Mesenchymal stem cell (in vitro differentiated cells and primary cell): Measurements from ENCODE around the gene PCDH1.

Source experiments
- DNase-seq: peaks from one replicate; pipeline ENCODE4 v3.0.0-alpha.2; 2013
- H2AFZ ChIP-seq: one replicate; pipeline ENCODE4 v1.6.1; 2013; ENCODE audit warnings: low read depth, mild to moderate bottlenecking, control low read depth, inconsistent platforms, low read length, moderate library complexity
- H2AK5ac ChIP-seq: 2 replicates; pipeline ENCODE4 v1.6.1; 2013; ENCODE audit warnings: low read length, moderate library complexity, mild to moderate bottlenecking, inconsistent platforms; ENCODE audit not compliant: severe bottlenecking
- H2BK120ac ChIP-seq: one replicate; pipeline ENCODE4 v1.6.1; 2013; ENCODE audit warnings: low read depth, mild to moderate bottlenecking, inconsistent platforms, low read length, moderate library complexity
- H2BK12ac ChIP-seq, 2 experiments: one replicate each; pipeline ENCODE4 v1.6.1; 2013; ENCODE audit warnings: inconsistent platforms in 2 of 2, low read length in 2 of 2, mild to moderate bottlenecking in 2 of 2, moderate library complexity in 2 of 2, control low read depth in 1 of 2
- H2BK15ac ChIP-seq: one replicate; pipeline ENCODE4 v1.6.1; 2013; ENCODE audit warnings: mild to moderate bottlenecking, low read depth, inconsistent platforms; ENCODE audit not compliant: poor library complexity, severe bottlenecking
- H2BK5ac ChIP-seq: 2 replicates; pipeline ENCODE4 v1.6.1; 2013; ENCODE audit warnings: low read depth, mild to moderate bottlenecking, low read length, control low read depth, inconsistent platforms; ENCODE audit not compliant: poor library complexity, severe bottlenecking
- H3K14ac ChIP-seq, 2 experiments: one replicate each; pipeline ENCODE4 v1.6.1; 2013; ENCODE audit warnings: inconsistent platforms in 2 of 2, low read length in 2 of 2, control low read depth in 1 of 2, mild to moderate bottlenecking in 1 of 2, moderate library complexity in 1 of 2
- H3K18ac ChIP-seq, 2 experiments: one replicate each; pipeline ENCODE4 v1.6.1; 2013; ENCODE audit warnings: inconsistent platforms in 2 of 2, low read length in 2 of 2, control low read depth in 1 of 2, low read depth in 1 of 2, mild to moderate bottlenecking in 1 of 2
- H3K23ac ChIP-seq, 2 experiments: one replicate each; pipeline ENCODE4 v1.6.1; 2013; ENCODE audit warnings: inconsistent platforms in 2 of 2, low read length in 2 of 2, mild to moderate bottlenecking in 2 of 2, moderate library complexity in 2 of 2, control low read depth in 1 of 2
- H3K27ac ChIP-seq: 2 replicates; pipeline ENCODE4 v1.5.1; 2013; ENCODE audit warnings: mild to moderate bottlenecking, moderate library complexity, low read length, control low read depth, inconsistent platforms; ENCODE audit not compliant: poor library complexity, severe bottlenecking
- H3K27me3 ChIP-seq, 2 experiments: 2 replicates each; pipeline versions ENCODE4 v1.6.1 to v1.7.0; 2013; ENCODE audit warnings: low read length in 2 of 2, mild to moderate bottlenecking in 2 of 2, moderate library complexity in 2 of 2, control low read depth in 1 of 2, inconsistent platforms in 1 of 2; ENCODE audit not compliant: control insufficient read depth in 1 of 2, insufficient read depth in 1 of 2
- H3K36me3 ChIP-seq, 2 experiments: 2 replicates each; pipeline versions ENCODE4 v1.6.1 to v1.7.0; 2013; ENCODE audit warnings: low read length in 2 of 2, control low read depth in 1 of 2, inconsistent platforms in 1 of 2, low read depth in 1 of 2, mild to moderate bottlenecking in 1 of 2; ENCODE audit not compliant: insufficient read depth in 2 of 2, control insufficient read depth in 1 of 2
- H3K4ac ChIP-seq, 2 experiments: one replicate each; pipeline ENCODE4 v1.6.1; 2013; ENCODE audit warnings: inconsistent platforms in 2 of 2, low read length in 2 of 2, mild to moderate bottlenecking in 2 of 2, moderate library complexity in 2 of 2, control low read depth in 1 of 2, low read depth in 1 of 2
- H3K4me1 ChIP-seq: 2 replicates; pipeline ENCODE4 v1.6.1; 2013; ENCODE audit warnings: low read depth, low read length, control low read depth; ENCODE audit not compliant: control insufficient read depth, insufficient read depth
- H3K4me2 ChIP-seq: 2 replicates; pipeline ENCODE4 v1.6.1; 2013; ENCODE audit warnings: low read length, mild to moderate bottlenecking, inconsistent platforms; ENCODE audit not compliant: poor library complexity, severe bottlenecking
- H3K4me3 ChIP-seq, 2 experiments: 2 replicates each; pipeline versions ENCODE4 v1.5.1 to v1.7.0; 2013; ENCODE audit warnings: low read length in 2 of 2, mild to moderate bottlenecking in 2 of 2, control low read depth in 1 of 2, low read depth in 1 of 2; ENCODE audit not compliant: insufficient read depth in 1 of 2
- H3K79me1 ChIP-seq: replicated peaks from 2 replicates; pipeline ENCODE4 v1.6.1; 2013; ENCODE audit warnings: mild to moderate bottlenecking, control low read depth, low read length, inconsistent platforms; ENCODE audit not compliant: poor library complexity, severe bottlenecking
- H3K9ac ChIP-seq: 2 replicates; pipeline ENCODE4 v1.7.0; 2013; ENCODE audit warnings: mild to moderate bottlenecking, low read length, moderate library complexity
- H3K9me3 ChIP-seq: 2 replicates; pipeline ENCODE4 v1.7.0; 2013; ENCODE audit warnings: mild to moderate bottlenecking, low read length; ENCODE audit not compliant: control insufficient read depth
- H4K8ac ChIP-seq: one replicate; pipeline ENCODE4 v1.6.1; 2013; ENCODE audit warnings: inconsistent platforms, mild to moderate bottlenecking, low read length, moderate library complexity
- H4K91ac ChIP-seq: one replicate; pipeline ENCODE4 v1.6.1; 2013; ENCODE audit warnings: mild to moderate bottlenecking, low read length, inconsistent platforms
- WGBS: methylation state at CpG from one replicate; pipeline ENCODE4 v1.1.7; 2013; ENCODE audit warnings: mixed read lengths; 5-methylcytosine and 5-hydroxymethylcytosine counted together

Gene PCDH1

GRCh38 chr5:141906972-141907371 is 28.8 kb upstream of the PCDH1 start:
- WGBS: 0% methylated on average over 1 of the region's 1 CpG
- Histone ChIP-seq H3K4ac (no peak overlapping the region), H2BK12ac (no peak overlapping the region), H3K9ac (no peak overlapping the region), H2BK120ac (no peak overlapping the region), H3K79me1 (no peaks in the 10 kb centered on the region), H3K4me2 (no peak overlapping the region), H2AFZ (no peak overlapping the region), H3K14ac (no peak overlapping the region), H3K18ac (no peak overlapping the region), H3K27ac (no peak overlapping the region), H3K23ac (no peak overlapping the region), H3K27me3 (peaks cover 0 to 27% of the 10 kb centered on the region in 2 experiments), H4K8ac (no peak overlapping the region), H2AK5ac (no peak overlapping the region), H3K4me1 (peaks cover 1% of the 10 kb centered on the region), H4K91ac (no peak overlapping the region), H3K9me3 (no peaks in the 10 kb centered on the region), H3K36me3 (no peaks in the 10 kb centered on the region), H2BK5ac (no peak overlapping the region), H3K4me3 (no peak overlapping the region), H2BK15ac (no peak overlapping the region)
- DNase-seq: no peak

GRCh38 chr5:141906517-141906916 is 28.3 kb upstream of the PCDH1 start:
- Histone ChIP-seq H2BK15ac (no peak overlapping the region), H3K9me3 (no peaks in the 10 kb centered on the region), H2AFZ (no peak overlapping the region), H3K14ac (no peak overlapping the region), H2BK12ac (no peak overlapping the region), H2BK5ac (no peak overlapping the region), H4K8ac (no peak overlapping the region), H3K4me3 (no peak overlapping the region), H4K91ac (no peak overlapping the region), H2AK5ac (no peak overlapping the region), H3K36me3 (no peaks in the 10 kb centered on the region), H3K79me1 (no peaks in the 10 kb centered on the region), H3K4ac (no peak overlapping the region), H3K4me2 (no peak overlapping the region), H3K27ac (no peak overlapping the region), H3K18ac (no peak overlapping the region), H3K4me1 (peaks cover 1% of the 10 kb centered on the region), H2BK120ac (no peak overlapping the region), H3K9ac (no peak overlapping the region), H3K27me3 (peaks cover 0 to 32% of the 10 kb centered on the region in 2 experiments), H3K23ac (no peak overlapping the region)
- DNase-seq: no peak
- WGBS: no CpG with 5 or more reads among the region's 1 CpG

DNA sequence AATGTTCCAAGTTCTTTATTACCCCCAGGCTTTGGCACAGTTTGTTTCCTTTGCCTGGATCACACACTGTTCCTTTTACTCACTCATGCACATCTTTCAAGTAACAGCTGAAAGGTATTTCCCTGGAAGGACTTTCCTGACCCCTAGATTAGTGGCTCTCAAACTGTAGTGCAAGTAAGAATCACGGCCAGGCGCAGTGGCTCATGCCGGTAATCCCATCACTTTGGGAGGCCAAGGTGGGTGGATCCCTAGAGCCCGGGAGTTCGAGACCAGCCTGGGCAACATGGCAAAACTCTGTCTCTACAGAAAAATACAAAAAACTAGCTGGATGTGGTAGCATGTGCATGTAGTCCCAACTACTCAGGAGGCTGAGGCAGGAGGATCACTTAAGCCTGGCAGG is 26.3 kb upstream of the PCDH1 start:
- DNase-seq: no peak
- Histone ChIP-seq H3K36me3 (no peaks in the 10 kb centered on the region), H3K9me3 (no peaks in the 10 kb centered on the region), H4K91ac (no peak overlapping the region), H2BK5ac (no peak overlapping the region), H3K14ac (no peak overlapping the region), H2AFZ (no peak overlapping the region), H3K9ac (no peak overlapping the region), H3K4me2 (no peak overlapping the region), H3K23ac (no peak overlapping the region), H3K18ac (no peak overlapping the region), H3K4me1 (no peaks in the 10 kb centered on the region), H2BK15ac (peak overlapping the region; percentile 88), H3K27me3 (peaks cover 0 to 29% of the 10 kb centered on the region in 2 experiments), H3K79me1 (no peaks in the 10 kb centered on the region), H2AK5ac (no peak overlapping the region), H2BK120ac (no peak overlapping the region), H3K27ac (no peak overlapping the region), H3K4me3 (no peak overlapping the region), H2BK12ac (no peak overlapping the region), H3K4ac (no peak overlapping the region), H4K8ac (no peak overlapping the region)
- 95% methylated on average over 5 of the region's 5 CpGs for WGBS

DNA sequence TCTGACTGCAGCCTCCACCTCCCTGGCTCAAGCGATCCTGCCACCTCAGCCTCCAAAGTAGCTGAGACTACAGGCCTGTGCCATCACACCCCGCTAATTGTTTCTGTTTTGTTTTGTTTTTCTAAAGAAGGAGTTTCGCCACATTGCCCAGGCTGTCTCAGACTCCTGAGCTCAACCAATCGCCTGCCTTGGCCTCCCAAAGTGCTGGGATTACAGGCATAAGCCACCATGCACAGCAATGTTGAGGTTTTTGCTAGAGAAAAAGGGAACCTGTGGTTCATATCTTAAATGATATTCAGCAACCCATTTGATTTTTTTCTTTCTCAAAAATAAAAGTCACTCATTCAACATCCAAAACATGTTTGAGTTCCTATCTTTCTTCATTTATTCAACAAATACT is 25.1 kb upstream of the PCDH1 start:
- Histone ChIP-seq H3K9ac (no peak overlapping the region), H3K27me3 (peaks cover 0 to 29% of the 10 kb centered on the region in 2 experiments), H3K27ac (no peak overlapping the region), H3K79me1 (no peaks in the 10 kb centered on the region), H3K4ac (no peak overlapping the region), H3K36me3 (no peaks in the 10 kb centered on the region), H3K4me1 (no peaks in the 10 kb centered on the region), H3K14ac (no peak overlapping the region), H3K9me3 (no peaks in the 10 kb centered on the region), H2AFZ (no peak overlapping the region), H3K4me3 (no peak overlapping the region), H2BK120ac (no peak overlapping the region), H3K18ac (no peak overlapping the region), H2BK5ac (no peak overlapping the region), H3K4me2 (no peak overlapping the region), H2BK12ac (no peak overlapping the region), H4K91ac (no peak overlapping the region), H3K23ac (no peak overlapping the region), H4K8ac (no peak overlapping the region), H2BK15ac (no peak overlapping the region), H2AK5ac (no peak overlapping the region)
- WGBS: 93% methylated on average over 4 of the region's 4 CpGs
- no peak for DNase-seq
